ENCODE data around the gene FOCAD. TPM values are rescaled to one million over a fixed set of nuclear protein-coding genes. Genes with fewer than 3 reads are reported as not detected.
"Not testable (repeated sequence)": the region's sequence is repeated elsewhere in the genome, so short reads cannot be mapped to it uniquely, and the experiment has no call there.

The FOCAD gene
- total RNA-seq: 10 to 100 TPM; 27.2 to 32.3 TPM

GRCh38 chr9:20684035-20684874 lies at the start of gene FOCAD:
Gene FOCAD, plus strand, starts transcription at chr9:20684259. Its CDS starts 31,095 bp downstream, at chr9:20715354.
- peak within 1 kb of the TSS; percentile 90 for H3K4me3 Mint-ChIP-seq
- H3K27ac Mint-ChIP-seq: peak within 1 kb of the TSS; percentile 83
- H3K9me3 Mint-ChIP-seq: no peaks in the 10 kb centered on the region
- peaks cover 20% of the 10 kb centered on the region for H3K4me1 Mint-ChIP-seq
- H3K36me3 Mint-ChIP-seq: no peaks in the 10 kb centered on the region
- DNase-seq: peak; percentile 99
- H3K27me3 Mint-ChIP-seq: no peaks in the 10 kb centered on the region

GRCh38 chr9:20634895-20635294 lies 49.2 kb upstream of the FOCAD start:
- H3K27me3 Mint-ChIP-seq: peaks cover 16% of the 10 kb centered on the region
- H3K9me3 Mint-ChIP-seq: no peaks in the 10 kb centered on the region
- H3K4me1 Mint-ChIP-seq: peaks cover 3% of the 10 kb centered on the region
- no peak for DNase-seq
- H3K36me3 Mint-ChIP-seq: no peaks in the 10 kb centered on the region
- H3K27ac Mint-ChIP-seq: no peak overlapping the region
- no peak overlapping the region for H3K4me3 Mint-ChIP-seq

DNA sequence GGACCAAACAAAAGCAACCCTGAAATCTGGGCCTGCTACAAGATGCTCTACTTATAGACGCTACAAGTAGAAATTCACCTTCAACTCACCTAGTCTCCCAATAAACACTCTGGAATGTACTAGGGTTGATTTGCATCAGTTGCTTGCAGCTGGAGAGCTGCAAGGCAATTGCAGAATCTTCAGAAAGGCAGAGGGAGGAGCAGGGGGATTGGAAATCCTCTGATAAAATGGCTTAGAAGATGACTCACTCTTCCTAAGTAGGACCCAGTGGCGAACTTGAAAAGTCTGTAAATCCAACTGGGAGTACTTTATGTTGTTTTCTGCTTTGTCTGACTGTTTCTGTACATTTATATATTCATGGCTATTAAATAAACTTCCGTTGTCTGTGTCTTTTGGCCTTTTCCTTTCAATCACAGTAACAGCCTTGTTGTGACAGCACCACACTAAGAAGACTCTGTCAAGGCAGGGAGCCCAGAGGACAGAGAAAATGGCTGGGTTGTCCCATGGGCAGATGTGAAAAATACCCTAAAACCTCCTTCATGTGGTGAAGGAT lies 47.1 kb upstream of the FOCAD start:
- Mint-ChIP-seq H3K9me3 (no peaks in the 10 kb centered on the region), H3K36me3 (no peaks in the 10 kb centered on the region), H3K27me3 (peaks cover 6% of the 10 kb centered on the region), H3K27ac (no peak overlapping the region), H3K4me1 (peaks cover 13% of the 10 kb centered on the region), H3K4me3 (no peak overlapping the region)
- DNase-seq: no peak

GRCh38 chr9:20640331-20641187 lies 43.5 kb upstream of the FOCAD start:
- no peaks in the 10 kb centered on the region for H3K9me3 Mint-ChIP-seq
- H3K27me3 Mint-ChIP-seq: peaks cover 4% of the 10 kb centered on the region
- no peaks in the 10 kb centered on the region for H3K36me3 Mint-ChIP-seq
- peak overlapping the region; percentile 33 for H3K4me3 Mint-ChIP-seq
- peaks cover 13% of the 10 kb centered on the region for H3K4me1 Mint-ChIP-seq
- DNase-seq: peak; percentile 79
- H3K27ac Mint-ChIP-seq: peak overlapping the region; percentile 32

- Mint-ChIP-seq H3K36me3 (no peaks in the 10 kb centered on the region), H3K9me3 (no peaks in the 10 kb centered on the region), H3K27me3 (peaks cover 6% of the 10 kb centered on the region), H3K27ac (no peak overlapping the region), H3K4me3 (no peak overlapping the region), H3K4me1 (peaks cover 13% of the 10 kb centered on the region)
- DNase-seq: no peak
Observed at GRCh38 chr9:20642045-20642444, 42.0 kb upstream of the FOCAD start.

GRCh38 chr9:20643660-20644059 lies 40.4 kb upstream of the FOCAD start:
- no peaks in the 10 kb centered on the region for H3K9me3 Mint-ChIP-seq
- peaks cover 13% of the 10 kb centered on the region for H3K4me1 Mint-ChIP-seq
- H3K36me3 Mint-ChIP-seq: no peaks in the 10 kb centered on the region
- DNase-seq: no peak
- H3K27ac Mint-ChIP-seq: no peak overlapping the region
- peaks cover 4% of the 10 kb centered on the region for H3K27me3 Mint-ChIP-seq
- H3K4me3 Mint-ChIP-seq: no peak overlapping the region

GRCh38 chr9:20646656-20647055 lies 37.4 kb upstream of the FOCAD start:
- no peaks in the 10 kb centered on the region for H3K4me1 Mint-ChIP-seq
- DNase-seq: no peak
- H3K9me3 Mint-ChIP-seq: no peaks in the 10 kb centered on the region
- H3K27ac Mint-ChIP-seq: no peak overlapping the region
- peaks cover 4% of the 10 kb centered on the region for H3K27me3 Mint-ChIP-seq
- no peak overlapping the region for H3K4me3 Mint-ChIP-seq
- H3K36me3 Mint-ChIP-seq: no peaks in the 10 kb centered on the region

- no peaks in the 10 kb centered on the region for H3K4me1 Mint-ChIP-seq
- no peak for DNase-seq
- no peak overlapping the region for H3K4me3 Mint-ChIP-seq
- H3K27ac Mint-ChIP-seq: no peak overlapping the region
- H3K27me3 Mint-ChIP-seq: peaks cover 4% of the 10 kb centered on the region
- H3K9me3 Mint-ChIP-seq: no peaks in the 10 kb centered on the region
- H3K36me3 Mint-ChIP-seq: no peaks in the 10 kb centered on the region
Observed at GRCh38 chr9:20649381-20649780, 34.7 kb upstream of the FOCAD start.

- H3K9me3 Mint-ChIP-seq: no peaks in the 10 kb centered on the region
- no peak overlapping the region for H3K4me3 Mint-ChIP-seq
- H3K36me3 Mint-ChIP-seq: no peaks in the 10 kb centered on the region
- peaks cover 4% of the 10 kb centered on the region for H3K27me3 Mint-ChIP-seq
- no peak overlapping the region for H3K27ac Mint-ChIP-seq
- H3K4me1 Mint-ChIP-seq: no peaks in the 10 kb centered on the region
- no peak for DNase-seq
Observed at GRCh38 chr9:20650313-20650712, 33.7 kb upstream of the FOCAD start.

DNA sequence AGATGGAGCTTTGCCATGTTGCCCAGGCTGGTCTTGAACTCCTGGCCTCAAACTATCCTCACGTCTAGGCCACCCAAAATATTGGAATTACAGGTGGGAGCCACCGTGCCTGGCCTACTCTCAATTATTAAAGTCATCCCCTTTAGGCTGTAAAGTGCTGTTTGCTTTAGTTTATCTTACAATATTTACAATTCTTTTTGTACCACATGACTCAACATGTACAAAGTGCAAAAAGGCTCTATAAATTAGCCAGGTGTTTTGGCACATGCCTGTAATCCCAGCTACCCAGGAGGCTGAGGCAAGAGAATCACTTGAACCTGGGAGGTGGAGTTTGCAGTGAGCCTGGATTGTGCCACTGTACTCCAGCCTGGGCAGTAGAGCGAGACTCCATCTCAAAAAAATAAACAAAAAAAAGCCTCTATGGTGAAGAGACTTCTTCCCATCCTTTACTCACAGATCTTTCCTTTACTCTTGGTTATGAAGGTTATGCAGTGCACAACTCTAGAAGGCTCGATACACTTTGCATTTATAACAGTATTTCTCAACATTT lies 33.2 kb upstream of the FOCAD start:
- H3K4me1 Mint-ChIP-seq: no peaks in the 10 kb centered on the region
- no peak for DNase-seq
- no peak overlapping the region for H3K4me3 Mint-ChIP-seq
- H3K9me3 Mint-ChIP-seq: no peaks in the 10 kb centered on the region
- H3K36me3 Mint-ChIP-seq: no peaks in the 10 kb centered on the region
- peaks cover 4% of the 10 kb centered on the region for H3K27me3 Mint-ChIP-seq
- no peak overlapping the region for H3K27ac Mint-ChIP-seq

- H3K4me1 Mint-ChIP-seq: no peaks in the 10 kb centered on the region
- no peaks in the 10 kb centered on the region for H3K36me3 Mint-ChIP-seq
- peaks cover 3% of the 10 kb centered on the region for H3K27me3 Mint-ChIP-seq
- no peak overlapping the region for H3K27ac Mint-ChIP-seq
- DNase-seq: no peak
- H3K4me3 Mint-ChIP-seq: no peak overlapping the region
- no peaks in the 10 kb centered on the region for H3K9me3 Mint-ChIP-seq
Observed at GRCh38 chr9:20651939-20652338, 32.1 kb upstream of the FOCAD start.

GRCh38 chr9:20658246-20658667 lies 25.8 kb upstream of the FOCAD start:
- H3K9me3 Mint-ChIP-seq, H3K27me3 Mint-ChIP-seq, H3K4me1 Mint-ChIP-seq, H3K4me3 Mint-ChIP-seq, H3K36me3 Mint-ChIP-seq: not testable (repeated sequence)
- DNase-seq: peak; percentile 35
- H3K27ac Mint-ChIP-seq: peak overlapping the region; percentile 75

GRCh38 chr9:20658677-20659473 lies 25.2 kb upstream of the FOCAD start:
- Mint-ChIP-seq H3K36me3 (no peaks in the 10 kb centered on the region), H3K27me3 (no peaks in the 10 kb centered on the region), H3K9me3 (no peaks in the 10 kb centered on the region), H3K4me1 (no peaks in the 10 kb centered on the region), H3K4me3 (no peak overlapping the region), H3K27ac (peak overlapping the region; percentile 75)
- DNase-seq: no peak

- DNase-seq: no peak
- Mint-ChIP-seq H3K9me3 (no peaks in the 10 kb centered on the region), H3K27me3 (no peaks in the 10 kb centered on the region)
Observed at GRCh38 chr9:20659474-20659967, 24.5 kb upstream of the FOCAD start.

More at GRCh38 chr9:20659474-20659967, 24.5 kb upstream of the FOCAD start:
- Mint-ChIP-seq H3K36me3 (no peaks in the 10 kb centered on the region), H3K4me3 (no peak overlapping the region), H3K4me1 (no peaks in the 10 kb centered on the region), H3K27ac (no peak overlapping the region)
